H1 (cell line): ENCODE data around the gene HORMAD2. TPM values are rescaled to one million over a fixed set of nuclear protein-coding genes. Genes with fewer than 3 reads are reported as not detected.

Experiments
- CBX5 ChIP-seq: fragments of 300-800, 300-1000 bp; sonication (generic); IDR thresholded peaks from 2 replicates; pipeline ENCODE4 v1.7.1; 2016; ENCODE audit warnings: antibody characterized with exemption, low read length, low read depth
- CEBPB ChIP-seq: IDR thresholded peaks from 2 replicates; pipeline ENCODE4 v1.6.1; 2012; ENCODE audit warnings: low read depth, low read length
- CHD1 ChIP-seq: IDR thresholded peaks from 2 replicates; pipeline ENCODE4 v1.6.1; 2012; ENCODE audit warnings: low read depth, low read length, improper control_type of control experiment
- CHD7 ChIP-seq: fragments of 300-600 bp; sonication (generic); IDR thresholded peaks from 2 replicates; pipeline ENCODE4 v1.7.1; 2012; ENCODE audit warnings: low read length, moderate library complexity, mild to moderate bottlenecking, inconsistent platforms; ENCODE audit not compliant: insufficient replicate concordance
- CTCF ChIP-seq, 3 experiments: IDR thresholded peaks; 1 replicate in 2 of 3; 2 replicates in 1 of 3; pipeline versions ENCODE4 v1.5.1 to v1.6.1; 2011; ENCODE audit warnings: low read length in 3 of 3, mild to moderate bottlenecking in 3 of 3, inconsistent platforms in 2 of 3, low read depth in 1 of 3, moderate library complexity in 1 of 3; ENCODE audit not compliant: insufficient read depth in 1 of 3; ENCODE audit errors: control extremely low read depth in 1 of 3
- GTF2F1 ChIP-seq: IDR thresholded peaks from 2 replicates; pipeline ENCODE4 v1.6.1; 2012; ENCODE audit warnings: low read depth, low read length, improper control_type of control experiment, borderline replicate concordance
- RNF2 ChIP-seq: fragments of 200-900, 300-1000 bp; sonication (generic); IDR thresholded peaks from 2 replicates; pipeline ENCODE4 v1.7.1; 2016; ENCODE audit warnings: borderline replicate concordance, low read depth, mild to moderate bottlenecking, antibody characterized with exemption, low read length; ENCODE audit not compliant: poor library complexity, severe bottlenecking; ENCODE audit errors: missing control alignments
- RXRA ChIP-seq: IDR thresholded peaks from 2 replicates; pipeline ENCODE4 v1.6.1; 2011; ENCODE audit warnings: low read depth, mild to moderate bottlenecking, low read length, moderate library complexity; ENCODE audit not compliant: insufficient read depth
- TAF1 ChIP-seq: IDR thresholded peaks from 2 replicates; pipeline ENCODE4 v1.6.1; 2011; ENCODE audit warnings: mild to moderate bottlenecking, low read depth, low read length
- polyA plus RNA-seq, 7 experiments: library from polyadenylated mRNA; depleted of rRNA in 3 of 7; stranded (reverse) in 5 of 7; unstranded in 2 of 7; fragments of >200 nt in 5 of 7; fragments of 200-250 nt in 2 of 7; gene quantifications; 1 replicate in 5 of 7; 2 replicates in 1 of 7; 4 replicates in 1 of 7; pipeline versions ENCODE4 v1.2.1 to v1.2.3, GENCODE V29; 2011 to 2013; ENCODE audit warnings: missing spikeins in 2 of 7, mixed read lengths in 2 of 7
- total RNA-seq: library from RNA; stranded (reverse); fragmentation: NEBNext Ultra II Directional; extraction: Animal tissue kit (Norgen Biotek cat#: 25700); gene quantifications from 2 replicates; pipeline ENCODE4 v1.2.1, GENCODE V29; 2021

The HORMAD2 gene
- total and polyA plus RNA-seq, 2 of the 8 experiments (the other 6 are each of a cell fraction or from before 2014, with no cell fraction given): 0.03 TPM; not detected in 1

GRCh38 chr22:30128511-30128910 lies 48.2 kb downstream of the HORMAD2 start (continued):
- TF ChIP-seq CHD7 (no peak), TAF1 (no peak), RXRA (no peak), CBX5 (no peak), CHD1 (no peak), GTF2F1 (no peak), RNF2 (no peak), CEBPB (no peak), CTCF (IDR thresholded peaks at IDR 0.05; ENCODE audit: control extremely low read depth in 1 of 3, insufficient read depth in 1 of 3, low read depth in 1 of 3, low read length in 3 of 3) (no peak)
